HEK293 (cell line): Measurements from ENCODE around the gene TNFRSF18.

Experiments
- CTCF ChIA-PET: fragments of 350-600 bp; formaldehyde crosslinking; extraction: SDS; loops from one replicate; lab custom pipeline; 2021; ENCODE audit warnings: antibody characterized with exemption; lab: Yijun Ruan, JAX
- POLR2A ChIA-PET: fragments of 300-600 bp; formaldehyde crosslinking; extraction: SDS; loops from one replicate; lab custom pipeline; 2020; ENCODE audit warnings: antibody characterized with exemption, inconsistent platforms; lab: Yijun Ruan, JAX
- H3K27ac ChIP-seq: fragments of 200-500 bp; sonication (Bioruptor generic); 2 replicates; pipeline ENCODE4 v1.5.1; 2014; ENCODE audit warnings: low read depth, low read length, control low read depth, inconsistent platforms; ENCODE audit errors: extremely low read depth
- H3K36me3 ChIP-seq, 2 experiments: fragments of 200-500 bp in 1 of 2; sonication (Bioruptor generic) in 1 of 2; 1 replicate in 1 of 2; 2 replicates in 1 of 2; pipeline ENCODE4 v1.5.1; 2014 to 2017; ENCODE audit warnings: inconsistent platforms in 2 of 2, low read length in 2 of 2; ENCODE audit not compliant: control insufficient read depth in 2 of 2, insufficient read depth in 1 of 2
- H3K4me1 ChIP-seq: fragments of 200-500 bp; sonication (Bioruptor generic); 2 replicates; pipeline ENCODE4 v1.5.1; 2014; ENCODE audit warnings: mild to moderate bottlenecking, low read length, inconsistent platforms; ENCODE audit not compliant: control insufficient read depth, insufficient read depth
- H3K4me3 ChIP-seq: 2 replicates; pipeline ENCODE4 v1.5.1; 2011; ENCODE audit warnings: low read depth, mild to moderate bottlenecking, control low read depth, low read length, moderate library complexity
- H3K9me3 ChIP-seq: fragments of 200-500 bp; sonication (Bioruptor generic); 2 replicates; pipeline ENCODE4 v1.5.1; 2014; ENCODE audit warnings: low read depth, low read length, inconsistent platforms; ENCODE audit not compliant: control insufficient read depth, insufficient read depth
- BCL11A ChIP-seq: fragments of 450-650 bp; formaldehyde crosslinking; IDR thresholded peaks from 2 replicates; pipeline ENCODE4 v1.5.1; 2016; ENCODE audit warnings: low read depth, missing biosample characterization, missing genetic modification characterization
- EGR2 ChIP-seq: fragments of 450-650 bp; formaldehyde crosslinking; IDR thresholded peaks from 2 replicates; pipeline ENCODE4 v1.5.1; 2016; ENCODE audit warnings: low read depth, missing biosample characterization, missing genetic modification characterization
- GLI4 ChIP-seq: fragments of 450-650 bp; formaldehyde crosslinking; IDR thresholded peaks from 2 replicates; pipeline ENCODE4 v1.5.1; 2016; ENCODE audit warnings: missing biosample characterization, missing genetic modification characterization
- GLIS1 ChIP-seq: fragments of 450-650 bp; formaldehyde crosslinking; IDR thresholded peaks from 2 replicates; pipeline ENCODE4 v1.5.1; 2016; ENCODE audit warnings: missing biosample characterization, missing genetic modification characterization
- KLF1 ChIP-seq: fragments of 450-650 bp; formaldehyde crosslinking; IDR thresholded peaks from 2 replicates; pipeline ENCODE4 v1.5.1; 2016; ENCODE audit warnings: missing biosample characterization, missing genetic modification characterization
- KLF9 ChIP-seq: fragments of 450-650 bp; formaldehyde crosslinking; IDR thresholded peaks from 2 replicates; pipeline ENCODE4 v1.5.1; 2016; ENCODE audit warnings: missing biosample characterization, missing genetic modification characterization, low read depth
- SP2 ChIP-seq: fragments of 450-650 bp; formaldehyde crosslinking; IDR thresholded peaks from 2 replicates; pipeline ENCODE4 v1.5.1; 2016; ENCODE audit warnings: missing biosample characterization, missing genetic modification characterization
- YY1 ChIP-seq: fragments of 450-650 bp; formaldehyde crosslinking; IDR thresholded peaks from 2 replicates; pipeline ENCODE4 v1.5.1; 2018; ENCODE audit warnings: missing biosample characterization, missing genetic modification characterization
- YY2 ChIP-seq: fragments of 450-650 bp; formaldehyde crosslinking; IDR thresholded peaks from 2 replicates; pipeline ENCODE4 v1.5.1; 2016; ENCODE audit warnings: missing biosample characterization, missing genetic modification characterization
- ZBTB1 ChIP-seq: fragments of 450-650 bp; formaldehyde crosslinking; IDR thresholded peaks from 2 replicates; pipeline ENCODE4 v1.5.1; 2016; ENCODE audit warnings: missing biosample characterization, missing genetic modification characterization
- ZBTB17 ChIP-seq: fragments of 450-650 bp; formaldehyde crosslinking; IDR thresholded peaks from 2 replicates; pipeline ENCODE4 v1.5.1; 2016; ENCODE audit warnings: missing biosample characterization, missing genetic modification characterization
- ZBTB20 ChIP-seq: fragments of 450-650 bp; formaldehyde crosslinking; IDR thresholded peaks from 2 replicates; pipeline ENCODE4 v1.5.1; 2016; ENCODE audit warnings: missing biosample characterization, missing genetic modification characterization
- ZBTB8A ChIP-seq: fragments of 450-650 bp; formaldehyde crosslinking; IDR thresholded peaks from 2 replicates; pipeline ENCODE4 v1.5.1; 2016; ENCODE audit warnings: missing biosample characterization, missing genetic modification characterization
- ZEB2 ChIP-seq: fragments of 450-650 bp; formaldehyde crosslinking; IDR thresholded peaks from 2 replicates; pipeline ENCODE4 v1.5.1; 2016; ENCODE audit warnings: missing biosample characterization, missing genetic modification characterization
- ZFP69B ChIP-seq: fragments of 450-650 bp; formaldehyde crosslinking; IDR thresholded peaks from 2 replicates; pipeline ENCODE4 v1.5.1; 2016; ENCODE audit warnings: missing biosample characterization, missing genetic modification characterization
- ZNF138 ChIP-seq: fragments of 450-650 bp; formaldehyde crosslinking; IDR thresholded peaks from 2 replicates; pipeline ENCODE4 v1.5.1; 2016; ENCODE audit warnings: missing biosample characterization, missing genetic modification characterization, borderline replicate concordance
- ZNF140 ChIP-seq: fragments of 450-650 bp; formaldehyde crosslinking; IDR thresholded peaks from 2 replicates; pipeline ENCODE4 v1.5.1; 2016; ENCODE audit warnings: missing biosample characterization, missing genetic modification characterization
- ZNF146 ChIP-seq: fragments of 450-650 bp; formaldehyde crosslinking; IDR thresholded peaks from 2 replicates; pipeline ENCODE4 v1.5.1; 2016; ENCODE audit warnings: missing biosample characterization, missing genetic modification characterization
- ZNF175 ChIP-seq: fragments of 450-650 bp; formaldehyde crosslinking; IDR thresholded peaks from 2 replicates; pipeline ENCODE4 v1.5.1; 2016; ENCODE audit warnings: missing biosample characterization, missing genetic modification characterization
- ZNF211 ChIP-seq: fragments of 450-650 bp; formaldehyde crosslinking; IDR thresholded peaks from 2 replicates; pipeline ENCODE4 v1.5.1; 2016; ENCODE audit warnings: low read depth, missing biosample characterization, missing genetic modification characterization
- ZNF341 ChIP-seq: fragments of 450-650 bp; formaldehyde crosslinking; IDR thresholded peaks from 2 replicates; pipeline ENCODE4; 2016; ENCODE audit warnings: low read depth, missing biosample characterization, missing genetic modification characterization
- ZNF350 ChIP-seq: fragments of 450-650 bp; formaldehyde crosslinking; IDR thresholded peaks from 2 replicates; pipeline ENCODE4 v1.5.0; 2017; ENCODE audit warnings: missing biosample characterization, mild to moderate bottlenecking, missing genetic modification characterization
- ZNF416 ChIP-seq: fragments of 450-650 bp; formaldehyde crosslinking; IDR thresholded peaks from 2 replicates; pipeline ENCODE4 v1.5.1; 2016; ENCODE audit warnings: missing biosample characterization, missing genetic modification characterization
- ZNF473 ChIP-seq: fragments of 450-650 bp; formaldehyde crosslinking; IDR thresholded peaks from 2 replicates; pipeline ENCODE4 v1.5.1; 2017; ENCODE audit warnings: missing biosample characterization, missing genetic modification characterization
- ZNF501 ChIP-seq: fragments of 450-650 bp; formaldehyde crosslinking; IDR thresholded peaks from 2 replicates; pipeline ENCODE4 v1.5.1; 2016; ENCODE audit warnings: missing biosample characterization, missing genetic modification characterization
- ZNF514 ChIP-seq: fragments of 450-650 bp; formaldehyde crosslinking; IDR thresholded peaks from 2 replicates; pipeline ENCODE4 v1.5.1; 2016; ENCODE audit warnings: missing biosample characterization, missing genetic modification characterization
- ZNF521 ChIP-seq: fragments of 450-650 bp; formaldehyde crosslinking; IDR thresholded peaks from 2 replicates; pipeline ENCODE4 v1.5.1; 2017; ENCODE audit warnings: missing biosample characterization, mild to moderate bottlenecking, missing genetic modification characterization
- ZNF548 ChIP-seq: fragments of 450-650 bp; formaldehyde crosslinking; IDR thresholded peaks from 2 replicates; pipeline ENCODE4 v1.5.1; 2016; ENCODE audit warnings: missing biosample characterization, missing genetic modification characterization
- ZNF561 ChIP-seq: fragments of 450-650 bp; IDR thresholded peaks from 2 replicates; pipeline ENCODE4 v1.5.1; 2018; ENCODE audit warnings: missing biosample characterization, missing genetic modification characterization, borderline replicate concordance
- ZNF785 ChIP-seq: fragments of 450-650 bp; formaldehyde crosslinking; IDR thresholded peaks from 2 replicates; pipeline ENCODE4 v1.5.1; 2016; ENCODE audit warnings: missing biosample characterization, missing genetic modification characterization
- ZSCAN16 ChIP-seq: fragments of 450-650 bp; formaldehyde crosslinking; IDR thresholded peaks from 2 replicates; pipeline ENCODE4 v1.5.1; 2016; ENCODE audit warnings: missing biosample characterization, missing genetic modification characterization
- TF ChIP-seq, protein P1 (sequence below): fragments of 450-650 bp; formaldehyde crosslinking; IDR thresholded peaks from 2 replicates; pipeline ENCODE4 v1.5.1; 2017; ENCODE audit warnings: missing biosample characterization, missing genetic modification characterization
- TF ChIP-seq, protein P2 (sequence below): fragments of 450-650 bp; formaldehyde crosslinking; IDR thresholded peaks from 2 replicates; pipeline ENCODE4 v1.5.1; 2016; ENCODE audit warnings: missing biosample characterization, missing genetic modification characterization

Gene TNFRSF18

DNA sequence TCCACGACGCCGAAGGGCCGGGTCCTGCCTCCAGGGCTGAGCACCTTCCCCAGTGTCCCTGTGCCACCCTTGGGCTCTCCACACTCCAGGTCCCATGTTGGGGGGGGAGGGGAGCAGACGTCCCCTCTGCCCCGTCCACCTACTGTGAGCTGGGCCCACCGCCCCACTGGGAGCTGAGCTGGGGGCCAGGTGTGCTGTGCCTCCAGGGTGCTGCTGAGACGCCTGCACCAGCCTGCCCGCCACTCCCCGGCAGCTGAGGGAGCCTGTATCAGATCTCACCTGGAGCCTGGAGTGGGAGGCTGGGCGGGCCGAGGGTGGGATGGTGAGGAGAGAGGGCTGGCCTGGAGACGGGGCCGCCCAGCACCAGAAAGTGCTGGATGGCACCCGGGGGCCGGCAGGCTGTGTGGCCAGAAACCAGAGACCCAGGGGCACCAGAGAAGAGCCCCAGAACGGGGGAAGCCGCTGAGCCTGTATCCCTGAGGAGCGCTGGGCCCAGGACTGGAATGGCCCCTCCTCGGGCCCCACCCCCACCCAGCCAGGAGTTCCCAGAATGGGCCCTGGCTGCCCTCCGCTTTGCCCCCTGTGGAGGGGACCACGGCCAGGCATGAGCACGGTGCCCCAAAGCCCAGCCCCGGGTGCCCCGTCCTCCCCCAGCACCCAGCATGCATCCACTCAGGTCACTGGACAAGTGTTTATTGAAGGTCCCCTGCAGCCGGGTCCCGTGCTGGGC lies 3.4 kb downstream of the TNFRSF18 start:
- Histone ChIP-seq H3K27ac (no peak overlapping the region), H3K4me3 (no peak overlapping the region), H3K9me3 (no peaks in the 10 kb centered on the region)
- no peak for TF ChIP-seq ZNF521 (tag by site-specific recombination)
- TF ChIP-seq ZEB2 (tag by site-specific recombination) = no peak
- TF ChIP-seq ZNF146 (tag by site-specific recombination) = no peak
- TF ChIP-seq KLF9 (tag by site-specific recombination) = no peak
- TF ChIP-seq ZBTB20 (tag by site-specific recombination) = no peak
- TF ChIP-seq ZBTB17 (tag by site-specific recombination) = no peak
- no peak for TF ChIP-seq ZNF341 (tag by site-specific recombination)
- TF ChIP-seq YY1 (tag by site-specific recombination) = no peak
- TF ChIP-seq ZNF416 (tag by site-specific recombination) = no peak
- no peak for TF ChIP-seq BCL11A (tag by site-specific recombination)
- no peak for TF ChIP-seq ZNF138 (tag by site-specific recombination)
- no peak for TF ChIP-seq ZNF514 (tag by site-specific recombination)
- TF ChIP-seq GLI4 (tag by site-specific recombination) = no peak
- TF ChIP-seq ZNF473 (tag by site-specific recombination) = no peak
- TF ChIP-seq YY2 (tag by site-specific recombination) = no peak
- 0 out of 2 replicates have a peak, but pooled peaks have one; percentile 37 for TF ChIP-seq EGR2 (tag by site-specific recombination)
- peak; percentile 40 for TF ChIP-seq KLF1 (tag by site-specific recombination)
- no peak for TF ChIP-seq ZNF350 (tag by site-specific recombination)
- peak; percentile 37; the same call in 1 of the 2 replicates for TF ChIP-seq ZBTB8A
- no peak for TF ChIP-seq ZSCAN16 (tag by site-specific recombination)
- no peak for TF ChIP-seq SP2 (tag by site-specific recombination)
- TF ChIP-seq GLIS1 (tag by site-specific recombination) = no peak
- TF ChIP-seq ZBTB1 (tag by site-specific recombination) = no peak
- TF ChIP-seq ZFP69B (tag by site-specific recombination) = no peak
- TF ChIP-seq, all 188 proteins: peak for 3
- Histone ChIP-seq H3K36me3 (no peaks in the 10 kb centered on the region), H3K4me1 (no peaks in the 10 kb centered on the region; the same call in 1 of the 2 replicates)
- ChIA-PET CTCF (no interaction called here), POLR2A (no interaction called here)

DNA sequence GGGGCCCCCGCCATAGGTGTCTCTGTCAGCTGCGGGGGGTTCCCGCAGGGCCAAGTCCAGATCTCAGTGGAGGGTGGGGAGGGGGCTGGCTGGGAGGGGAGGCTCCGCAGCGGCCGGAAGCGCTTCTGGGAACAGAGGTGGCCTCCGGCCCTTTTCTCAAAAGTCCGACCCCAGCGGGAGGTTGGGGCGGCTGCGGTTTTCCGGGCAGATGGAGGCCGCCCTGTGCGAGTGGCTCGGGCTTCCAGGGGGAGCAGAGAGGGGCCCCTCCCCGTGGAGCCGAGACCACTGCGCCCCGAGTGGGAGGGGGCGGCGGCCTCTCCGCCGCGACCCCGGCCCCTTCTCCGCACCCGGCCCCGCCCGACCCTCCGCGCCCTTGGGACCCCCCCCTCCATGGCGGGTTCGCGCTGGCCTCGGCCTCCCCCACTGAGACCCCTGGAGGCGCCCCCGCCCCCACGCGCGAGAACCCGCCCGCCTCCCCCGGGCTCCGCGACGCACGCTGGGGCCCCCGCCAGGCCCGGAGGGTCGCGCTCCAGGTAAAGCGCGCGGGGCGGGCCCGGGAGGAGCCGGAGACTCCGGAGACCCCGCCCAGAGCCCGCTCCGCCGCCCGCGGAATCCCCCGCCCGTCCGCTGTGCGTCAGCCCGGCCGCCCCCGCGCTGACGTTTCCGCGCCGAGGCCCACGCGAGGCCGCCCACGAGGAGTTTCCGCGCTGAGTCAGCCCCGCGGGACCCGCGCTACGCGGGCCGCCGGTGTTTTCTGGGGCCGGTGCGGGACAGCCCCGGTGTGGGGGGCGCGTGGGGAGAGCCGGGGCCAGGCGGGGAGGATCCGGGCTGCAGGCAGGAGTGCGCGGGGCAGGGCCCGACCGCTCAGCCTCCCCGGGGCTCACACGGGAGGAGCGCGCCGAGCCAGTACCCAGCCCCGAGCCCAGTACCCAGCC lies 5.2 kb downstream of the TNFRSF18 start:
- Histone ChIP-seq H3K27ac (no peak overlapping the region; the same call in 1 of the 2 replicates), H3K4me1 (no peaks in the 10 kb centered on the region), H3K4me3 (peak overlapping the region; percentile 38), H3K36me3 (no peaks in the 10 kb centered on the region), H3K9me3 (no peaks in the 10 kb centered on the region)
- ChIA-PET CTCF (no interaction called here), POLR2A (interaction anchor here (0.6 kb wide), 1 partner anchor 32 kb away, joined by 3 read pairs; no protein-coding TSS in a partner anchor)
- TF ChIP-seq, protein P1, sequence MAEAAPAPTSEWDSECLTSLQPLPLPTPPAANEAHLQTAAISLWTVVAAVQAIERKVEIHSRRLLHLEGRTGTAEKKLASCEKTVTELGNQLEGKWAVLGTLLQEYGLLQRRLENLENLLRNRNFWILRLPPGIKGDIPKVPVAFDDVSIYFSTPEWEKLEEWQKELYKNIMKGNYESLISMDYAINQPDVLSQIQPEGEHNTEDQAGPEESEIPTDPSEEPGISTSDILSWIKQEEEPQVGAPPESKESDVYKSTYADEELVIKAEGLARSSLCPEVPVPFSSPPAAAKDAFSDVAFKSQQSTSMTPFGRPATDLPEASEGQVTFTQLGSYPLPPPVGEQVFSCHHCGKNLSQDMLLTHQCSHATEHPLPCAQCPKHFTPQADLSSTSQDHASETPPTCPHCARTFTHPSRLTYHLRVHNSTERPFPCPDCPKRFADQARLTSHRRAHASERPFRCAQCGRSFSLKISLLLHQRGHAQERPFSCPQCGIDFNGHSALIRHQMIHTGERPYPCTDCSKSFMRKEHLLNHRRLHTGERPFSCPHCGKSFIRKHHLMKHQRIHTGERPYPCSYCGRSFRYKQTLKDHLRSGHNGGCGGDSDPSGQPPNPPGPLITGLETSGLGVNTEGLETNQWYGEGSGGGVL = peak; percentile 61
- TF ChIP-seq ZNF561 (tag by site-specific recombination) = peak; percentile 45; the same call in 1 of the 2 replicates
- no peak for TF ChIP-seq ZNF501 (tag by site-specific recombination)
- TF ChIP-seq GLIS1 (tag by site-specific recombination) = peak; percentile 48; the same call in 1 of the 2 replicates
- TF ChIP-seq ZNF140 (tag by site-specific recombination) = no peak
- no peak for TF ChIP-seq ZNF175 (tag by site-specific recombination)
- TF ChIP-seq EGR2 (tag by site-specific recombination) = peak; percentile 85
- TF ChIP-seq, protein P2, sequence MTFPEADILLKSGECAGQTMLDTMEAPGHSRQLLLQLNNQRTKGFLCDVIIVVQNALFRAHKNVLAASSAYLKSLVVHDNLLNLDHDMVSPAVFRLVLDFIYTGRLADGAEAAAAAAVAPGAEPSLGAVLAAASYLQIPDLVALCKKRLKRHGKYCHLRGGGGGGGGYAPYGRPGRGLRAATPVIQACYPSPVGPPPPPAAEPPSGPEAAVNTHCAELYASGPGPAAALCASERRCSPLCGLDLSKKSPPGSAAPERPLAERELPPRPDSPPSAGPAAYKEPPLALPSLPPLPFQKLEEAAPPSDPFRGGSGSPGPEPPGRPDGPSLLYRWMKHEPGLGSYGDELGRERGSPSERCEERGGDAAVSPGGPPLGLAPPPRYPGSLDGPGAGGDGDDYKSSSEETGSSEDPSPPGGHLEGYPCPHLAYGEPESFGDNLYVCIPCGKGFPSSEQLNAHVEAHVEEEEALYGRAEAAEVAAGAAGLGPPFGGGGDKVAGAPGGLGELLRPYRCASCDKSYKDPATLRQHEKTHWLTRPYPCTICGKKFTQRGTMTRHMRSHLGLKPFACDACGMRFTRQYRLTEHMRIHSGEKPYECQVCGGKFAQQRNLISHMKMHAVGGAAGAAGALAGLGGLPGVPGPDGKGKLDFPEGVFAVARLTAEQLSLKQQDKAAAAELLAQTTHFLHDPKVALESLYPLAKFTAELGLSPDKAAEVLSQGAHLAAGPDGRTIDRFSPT (tag by site-specific recombination) = no peak
- no peak for TF ChIP-seq ZNF548 (tag by site-specific recombination)
- TF ChIP-seq ZNF785 (tag by site-specific recombination) = peak; percentile 91
- no peak for TF ChIP-seq ZNF211 (tag by site-specific recombination)
